Epithelial cell of esophagus (primary cell): ENCODE measurements around the gene OPRL1.

Experiments
- DNase-seq: peaks from one replicate; pipeline ENCODE4 v3.0.0; 2010; ENCODE audit warnings: low read depth
- H3K4me3 ChIP-seq: 2 replicates; pipeline ENCODE4 v1.5.1; 2011; ENCODE audit warnings: mild to moderate bottlenecking, low read length, control low read depth
- TF ChIP-seq, protein P1 (sequence below): IDR thresholded peaks from 2 replicates; pipeline ENCODE4 v1.5.1; 2011; ENCODE audit warnings: low read depth, mild to moderate bottlenecking, low read length, control low read depth, inconsistent platforms; ENCODE audit not compliant: insufficient read depth; ENCODE audit errors: missing control alignments

The OPRL1 gene

DNA sequence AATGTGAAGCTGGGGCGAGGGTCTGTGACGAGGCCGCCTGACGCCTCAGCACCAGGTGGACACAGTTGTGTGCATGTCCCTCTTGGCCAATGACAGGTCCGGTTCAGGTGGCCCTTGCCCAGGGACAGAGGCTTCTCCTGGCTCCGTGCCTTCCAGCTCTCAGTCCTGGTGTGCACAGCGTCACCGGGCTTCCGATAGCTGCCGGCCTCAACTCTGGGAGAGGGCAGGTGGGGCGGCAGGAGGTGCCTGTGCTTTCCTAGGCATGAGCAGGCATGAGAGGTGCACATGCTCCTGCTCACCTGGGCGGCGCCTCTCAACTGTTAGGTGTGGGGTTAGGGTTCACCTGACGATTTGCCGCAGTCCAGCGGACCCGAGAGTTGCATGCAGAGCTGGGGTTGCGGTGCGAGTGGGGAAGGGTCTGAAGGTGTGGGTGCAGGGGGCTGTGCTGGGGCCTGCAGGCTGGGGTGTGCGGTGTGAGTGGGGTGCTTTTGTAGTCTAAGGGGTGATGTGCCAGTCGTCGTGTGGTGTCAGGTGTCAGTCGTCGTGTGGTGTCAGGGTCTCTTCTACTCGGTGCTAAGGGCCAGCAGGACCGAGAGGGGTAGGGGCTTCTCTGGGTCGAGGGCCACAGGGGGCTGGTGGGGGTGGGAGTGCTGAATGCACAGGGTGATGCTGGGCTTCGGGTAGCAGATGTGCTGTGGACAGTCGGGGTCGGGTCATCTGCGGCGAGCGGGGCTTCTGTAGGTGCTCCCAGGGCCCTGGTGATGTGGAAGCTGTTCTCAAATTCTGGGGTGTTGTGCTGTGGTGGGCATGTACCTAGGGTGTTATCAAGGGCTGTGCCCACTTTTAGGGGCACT, 26.7 kb upstream of the OPRL1 start:
- TF ChIP-seq, protein P1, sequence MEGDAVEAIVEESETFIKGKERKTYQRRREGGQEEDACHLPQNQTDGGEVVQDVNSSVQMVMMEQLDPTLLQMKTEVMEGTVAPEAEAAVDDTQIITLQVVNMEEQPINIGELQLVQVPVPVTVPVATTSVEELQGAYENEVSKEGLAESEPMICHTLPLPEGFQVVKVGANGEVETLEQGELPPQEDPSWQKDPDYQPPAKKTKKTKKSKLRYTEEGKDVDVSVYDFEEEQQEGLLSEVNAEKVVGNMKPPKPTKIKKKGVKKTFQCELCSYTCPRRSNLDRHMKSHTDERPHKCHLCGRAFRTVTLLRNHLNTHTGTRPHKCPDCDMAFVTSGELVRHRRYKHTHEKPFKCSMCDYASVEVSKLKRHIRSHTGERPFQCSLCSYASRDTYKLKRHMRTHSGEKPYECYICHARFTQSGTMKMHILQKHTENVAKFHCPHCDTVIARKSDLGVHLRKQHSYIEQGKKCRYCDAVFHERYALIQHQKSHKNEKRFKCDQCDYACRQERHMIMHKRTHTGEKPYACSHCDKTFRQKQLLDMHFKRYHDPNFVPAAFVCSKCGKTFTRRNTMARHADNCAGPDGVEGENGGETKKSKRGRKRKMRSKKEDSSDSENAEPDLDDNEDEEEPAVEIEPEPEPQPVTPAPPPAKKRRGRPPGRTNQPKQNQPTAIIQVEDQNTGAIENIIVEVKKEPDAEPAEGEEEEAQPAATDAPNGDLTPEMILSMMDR, result no peak
- DNase-seq, result no peak
- H3K4me3 ChIP-seq, result no peak overlapping the region

DNA sequence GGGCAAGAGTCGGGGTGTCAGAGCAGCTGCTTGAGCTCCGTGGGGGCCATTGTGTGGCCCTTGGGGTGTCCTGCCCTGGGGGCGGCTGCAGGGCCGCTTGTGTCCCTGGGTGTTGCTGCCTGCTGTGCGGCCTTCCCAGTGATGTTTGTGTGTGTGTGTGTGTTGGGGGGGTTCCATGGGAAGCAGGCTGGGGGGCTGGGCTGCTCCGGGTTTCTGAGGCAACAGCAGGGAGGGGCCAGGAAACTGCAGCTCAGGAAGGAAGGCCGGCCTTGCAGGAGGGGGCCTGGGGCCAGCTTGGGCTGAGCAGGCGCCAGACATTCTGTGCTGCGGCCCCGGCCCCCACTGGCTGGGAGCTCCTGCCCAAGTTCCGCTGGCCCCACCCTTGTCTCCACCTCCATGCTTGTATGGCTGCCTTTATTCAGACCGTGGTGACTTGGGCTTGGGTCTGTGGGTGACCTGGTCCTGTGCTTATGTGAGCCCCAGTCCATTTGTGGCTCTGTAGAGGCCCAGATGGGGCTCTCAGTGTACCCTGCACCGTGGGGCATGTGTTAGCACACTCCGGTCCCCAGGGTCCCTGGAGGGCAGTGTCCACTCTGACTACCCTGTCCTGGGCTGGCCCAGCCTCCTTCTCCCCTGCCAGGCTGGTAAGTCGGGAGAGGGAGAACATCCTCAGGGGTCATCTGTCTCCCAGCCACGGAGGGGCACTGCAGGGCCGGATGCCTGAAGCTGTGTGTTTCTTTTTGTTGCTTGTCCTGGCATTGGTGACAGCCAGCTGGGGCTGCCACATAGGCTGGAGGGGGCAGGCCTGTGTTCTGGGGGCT, 25.8 kb upstream of the OPRL1 start:
- TF ChIP-seq, protein P1, result no peak
- DNase-seq, result no peak
- H3K4me3 ChIP-seq, result no peak overlapping the region

DNA sequence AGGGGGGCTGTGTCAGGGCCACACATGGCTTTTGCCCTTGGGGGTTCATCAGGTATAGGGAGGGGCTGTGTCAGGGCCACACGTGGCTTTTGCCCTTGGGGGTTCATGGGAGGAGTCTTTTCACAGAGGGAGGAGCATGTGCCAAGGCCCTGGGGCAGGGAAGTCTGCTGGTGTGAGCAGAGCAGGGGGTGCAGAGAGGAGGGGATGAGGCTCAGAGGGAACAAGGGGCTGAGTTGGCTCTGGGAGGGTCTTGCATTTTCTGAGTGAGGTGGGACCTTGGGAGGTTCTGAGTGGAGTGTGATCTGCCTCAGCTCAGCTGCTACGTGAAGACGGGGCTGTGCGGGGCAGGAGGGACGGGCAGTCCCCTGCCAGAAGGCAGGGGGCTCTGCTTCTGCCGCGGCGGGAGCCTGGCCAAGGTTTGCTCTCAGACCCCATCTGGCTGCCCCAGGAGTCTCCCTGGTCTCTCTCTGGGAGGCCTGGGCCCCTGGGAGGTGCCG, 24.4 kb upstream of the OPRL1 start:
- TF ChIP-seq, protein P1, result no peak
- no peak overlapping the region for H3K4me3 ChIP-seq
- no peak for DNase-seq

DNA sequence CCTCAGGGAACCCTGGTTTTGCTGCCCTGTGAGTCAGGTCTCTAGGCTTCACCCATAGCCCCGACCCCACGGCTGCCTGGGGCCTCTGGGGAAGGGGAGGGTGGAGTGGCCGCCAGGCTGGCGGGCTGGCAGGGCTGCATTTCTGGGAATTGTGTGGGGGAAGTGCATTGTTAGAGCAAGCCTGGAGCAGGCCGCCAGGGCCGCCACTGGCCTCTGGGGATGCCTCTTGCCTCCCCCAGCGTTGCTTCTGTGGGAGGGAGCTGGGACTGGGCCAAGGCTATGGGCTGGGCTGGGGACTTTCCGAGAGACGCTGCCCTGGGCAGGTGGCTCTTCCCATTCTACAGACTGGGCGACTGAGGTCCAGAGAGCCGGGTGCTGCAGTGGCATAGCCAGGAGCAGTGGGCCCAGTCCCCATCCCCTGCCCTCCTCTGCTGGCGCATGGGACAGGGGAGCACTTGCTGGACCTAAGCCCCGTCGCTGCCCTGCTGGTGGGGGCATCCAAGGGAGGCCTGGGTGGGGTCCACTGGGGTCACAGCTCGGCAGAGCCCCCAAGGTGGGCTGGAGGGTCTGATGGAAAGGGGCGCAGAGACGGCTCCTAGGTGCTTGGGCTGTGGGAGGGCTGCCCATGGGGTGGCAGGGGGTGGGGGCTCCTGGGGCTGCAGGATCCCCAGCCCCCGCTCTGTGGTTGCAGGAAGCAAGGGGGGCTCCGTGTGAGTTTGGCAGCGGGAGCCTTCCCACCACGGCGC, 23.8 kb upstream of the OPRL1 start:
- TF ChIP-seq, protein P1, result no peak
- no peak overlapping the region for H3K4me3 ChIP-seq
- DNase-seq, result no peak

DNA sequence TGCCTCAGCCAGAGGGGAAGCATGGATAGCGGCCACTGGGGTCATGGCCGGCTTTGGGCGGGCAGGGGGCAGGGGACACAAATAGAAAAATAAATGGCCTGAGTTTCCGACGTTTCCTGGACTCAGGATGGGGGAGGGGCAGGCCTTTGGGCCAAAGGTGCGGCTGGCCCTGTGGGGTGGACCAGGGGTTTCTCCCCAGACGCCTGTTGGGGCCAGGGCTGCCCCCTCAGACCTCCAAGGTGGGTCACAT, 23.3 kb upstream of the OPRL1 start:
- H3K4me3 ChIP-seq, result no peak overlapping the region
- TF ChIP-seq, protein P1, result no peak
- DNase-seq, result no peak

DNA sequence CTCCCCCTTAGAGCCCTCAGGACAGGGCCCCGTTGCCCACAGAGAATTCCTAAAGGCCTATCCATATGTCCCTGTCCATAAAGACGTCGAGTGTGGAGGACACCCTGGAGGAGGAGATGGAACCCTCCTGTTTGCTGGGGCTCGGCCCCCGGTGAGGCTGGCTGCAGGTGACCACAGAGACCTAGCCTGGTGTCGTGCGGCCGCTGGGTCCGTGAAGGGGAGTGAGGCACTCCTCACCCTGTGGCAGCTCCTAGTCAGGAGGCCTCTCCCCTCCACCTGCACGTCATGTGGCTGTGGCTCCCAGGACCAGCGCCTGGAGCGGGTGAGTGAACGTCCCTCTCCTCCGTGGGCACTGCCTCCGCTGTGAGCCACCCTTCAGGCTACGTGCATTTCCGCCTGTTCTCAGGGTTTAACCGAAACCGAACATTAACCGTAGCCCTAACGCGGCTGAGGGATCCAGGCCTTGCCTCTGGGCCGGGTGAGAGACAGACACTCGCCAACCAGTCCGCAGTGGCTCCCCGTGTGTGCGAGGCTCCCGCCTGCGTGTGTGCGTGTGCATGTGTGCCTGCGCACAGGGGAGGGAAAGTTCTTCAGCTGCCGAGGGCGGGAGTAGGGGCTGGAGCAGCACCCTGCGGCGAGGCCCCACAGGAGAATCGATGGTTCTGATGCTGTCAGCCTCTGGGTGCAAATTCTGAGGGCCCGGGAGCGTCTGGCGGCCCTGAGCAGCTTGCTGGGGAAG, 22.8 kb upstream of the OPRL1 start:
- DNase-seq, result no peak
- H3K4me3 ChIP-seq, result no peak overlapping the region
- TF ChIP-seq, protein P1, result no peak
